Measurements from ENCODE around the gene ATRN.

ATRN gene

GRCh38 chr20:3659492-3660261 is 188.9 kb downstream of the ATRN start:
- TF ChIP-seq CTCF (IDR thresholded peaks at IDR 0.05; ENCODE audit: insufficient read depth, low read length, poor library complexity, severe bottlenecking) = peak; percentile 25
- Histone ChIP-seq H3K4me3 (replicated peaks; ENCODE audit: low read depth, low read length) (no peak overlapping the region), H3K36me3 (ENCODE audit: control insufficient read depth, insufficient read depth, low read length) (no peaks in the 10 kb centered on the region), H3K27me3 (replicated peaks; ENCODE audit: control insufficient read depth, insufficient read depth, low read length) (peaks cover 2% of the 10 kb centered on the region; the same call in 1 of the 2 replicates)
- no peak for DNase-seq (ENCODE audit: extremely low read depth, insufficient read length)

- Histone ChIP-seq H3K27me3 (replicated peaks; ENCODE audit: control insufficient read depth, insufficient read depth, low read length) (peaks cover 2% of the 10 kb centered on the region; the same call in 1 of the 2 replicates), H3K36me3 (ENCODE audit: control insufficient read depth, insufficient read depth, low read length) (no peaks in the 10 kb centered on the region), H3K4me3 (replicated peaks; ENCODE audit: low read depth, low read length) (no peak overlapping the region)
- TF ChIP-seq CTCF (IDR thresholded peaks at IDR 0.05; ENCODE audit: insufficient read depth, low read length, poor library complexity, severe bottlenecking) = no peak
- DNase-seq (ENCODE audit: extremely low read depth, insufficient read length) = no peak
These were observed 189.6 kb downstream of the ATRN start for GRCh38 chr20:3660262-3661059.

- Histone ChIP-seq H3K27me3 (replicated peaks; ENCODE audit: control insufficient read depth, insufficient read depth, low read length) (peaks cover 2% of the 10 kb centered on the region; the same call in 1 of the 2 replicates), H3K36me3 (ENCODE audit: control insufficient read depth, insufficient read depth, low read length) (no peaks in the 10 kb centered on the region), H3K4me3 (replicated peaks; ENCODE audit: low read depth, low read length) (no peak overlapping the region)
- DNase-seq (ENCODE audit: extremely low read depth, insufficient read length) = no peak
- TF ChIP-seq CTCF (IDR thresholded peaks at IDR 0.05; ENCODE audit: insufficient read depth, low read length, poor library complexity, severe bottlenecking) = no peak
These were observed 190.4 kb downstream of the ATRN start for GRCh38 chr20:3661060-3661813.

- no peak for DNase-seq (ENCODE audit: extremely low read depth, insufficient read length)
- TF ChIP-seq CTCF (IDR thresholded peaks at IDR 0.05; ENCODE audit: insufficient read depth, low read length, poor library complexity, severe bottlenecking) = no peak
- Histone ChIP-seq H3K4me3 (replicated peaks; ENCODE audit: low read depth, low read length) (no peak overlapping the region), H3K36me3 (ENCODE audit: control insufficient read depth, insufficient read depth, low read length) (no peaks in the 10 kb centered on the region), H3K27me3 (replicated peaks; ENCODE audit: control insufficient read depth, insufficient read depth, low read length) (peaks cover 2% of the 10 kb centered on the region; the same call in 1 of the 2 replicates)
These were observed 191.2 kb downstream of the ATRN start for GRCh38 chr20:3661814-3662665.
